Activated T-helper 1 cell treated with anti-CD3 and anti-CD28 coated beads, Interleukin-12 subunit alpha, Interleukin-12 subunit beta, Interleukin-2, Interleukin-4 antibody, amounts not matched to agents 30 ng/mL and 10 ng/mL and 1 ng/mL, durations not matched to agents 14 hours and 24 hours and 36 hours (primary cell): ENCODE data around the gene ALDH16A1. TPM values are rescaled to one million over a fixed set of nuclear protein-coding genes. Genes with fewer than 3 reads are reported as not detected.
A peak's percentile ranks its signal among the peaks of the same experiment; 100 is the strongest.
"Not testable (repeated sequence)": the region's sequence is repeated elsewhere in the genome, so short reads cannot be mapped to it uniquely, and the experiment has no call there.

Experiments used
- DNase-seq: peaks from one replicate; pipeline ENCODE4 v3.0.0; 2021; ENCODE audit warnings: low spot score
- H3K27ac Mint-ChIP-seq: one replicate; pipeline ENCODE4 v1.8.0; 2021; ENCODE audit warnings: mild to moderate bottlenecking, mixed read lengths
- H3K27me3 Mint-ChIP-seq: one replicate; pipeline ENCODE4 v1.8.0; 2022; ENCODE audit warnings: mild to moderate bottlenecking, moderate library complexity, mixed read lengths; ENCODE audit not compliant: insufficient read depth
- H3K36me3 Mint-ChIP-seq: one replicate; pipeline ENCODE4 v1.8.0; 2021; ENCODE audit warnings: low read depth, mixed read lengths
- H3K4me1 Mint-ChIP-seq: one replicate; pipeline ENCODE4 v1.8.0; 2021; ENCODE audit warnings: low read depth, mixed read lengths
- H3K4me3 Mint-ChIP-seq: one replicate; pipeline ENCODE4 v1.8.0; 2021; ENCODE audit warnings: mild to moderate bottlenecking, moderate library complexity, mixed read lengths
- H3K9me3 Mint-ChIP-seq: one replicate; pipeline ENCODE4 v1.8.0; 2021; ENCODE audit warnings: mixed read lengths
- intact Hi-C: fragments of 100-400 bp; cut with micrococcal nuclease; formaldehyde crosslinking; loops from one replicate; pipeline ENCODE4 v1.15.1; 2024
- total RNA-seq: library from RNA; stranded (reverse); gene quantifications from 2 replicates; pipeline ENCODE4 v1.2.3, GENCODE V29; 2022

ALDH16A1 gene
- total RNA-seq, 1 donor from 2014 or later = 23.1 TPM

DNA sequence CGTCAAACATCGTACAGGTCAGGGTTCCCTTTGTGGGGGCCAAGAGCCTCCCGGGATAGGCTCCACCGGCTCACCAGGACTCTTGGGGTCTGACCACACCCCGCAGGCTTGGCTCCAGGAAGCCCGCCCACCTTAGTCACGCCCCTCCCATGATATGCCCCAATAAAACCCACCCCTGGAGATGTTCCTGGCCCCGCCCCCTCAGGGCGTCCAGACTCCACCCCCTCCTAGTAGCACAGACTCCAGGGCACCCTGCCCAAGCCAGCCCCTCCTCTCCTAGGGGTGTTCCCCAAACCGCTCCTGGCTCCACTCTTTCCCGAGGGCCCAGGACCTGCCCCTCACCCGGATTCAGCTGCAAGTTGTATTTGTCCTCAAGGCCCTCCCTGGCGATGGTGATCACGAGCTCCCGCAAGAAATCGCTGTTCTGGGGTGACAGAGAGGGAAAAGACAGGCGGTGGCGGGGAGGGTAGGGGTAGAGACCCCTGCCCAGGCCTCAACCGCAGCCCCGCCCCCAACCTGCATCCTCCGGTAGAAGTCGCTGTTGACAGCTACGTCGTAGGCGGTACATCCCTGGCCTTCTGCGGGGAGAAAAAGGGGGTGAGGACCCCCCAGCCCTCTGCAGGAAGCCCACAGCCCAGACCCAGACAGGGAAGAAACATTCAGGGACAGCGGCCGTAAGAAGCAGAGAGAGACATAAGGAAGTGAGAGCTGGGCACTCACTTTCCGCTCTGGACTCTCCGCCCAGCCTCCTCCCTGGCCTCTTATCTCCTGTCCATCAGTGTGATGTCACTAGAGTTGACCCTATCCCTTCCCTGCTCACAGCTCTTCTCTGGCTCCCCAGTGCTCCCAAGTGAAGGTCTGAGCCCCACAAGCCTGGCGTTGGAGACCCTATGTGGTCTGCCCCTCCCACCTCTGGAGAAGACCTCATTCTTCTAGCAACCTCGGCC lies 5.3 kb upstream of the ALDH16A1 start:
- H3K4me3 Mint-ChIP-seq = no peak overlapping the region
- H3K36me3 Mint-ChIP-seq = peaks cover 36% of the 10 kb centered on the region

DNA sequence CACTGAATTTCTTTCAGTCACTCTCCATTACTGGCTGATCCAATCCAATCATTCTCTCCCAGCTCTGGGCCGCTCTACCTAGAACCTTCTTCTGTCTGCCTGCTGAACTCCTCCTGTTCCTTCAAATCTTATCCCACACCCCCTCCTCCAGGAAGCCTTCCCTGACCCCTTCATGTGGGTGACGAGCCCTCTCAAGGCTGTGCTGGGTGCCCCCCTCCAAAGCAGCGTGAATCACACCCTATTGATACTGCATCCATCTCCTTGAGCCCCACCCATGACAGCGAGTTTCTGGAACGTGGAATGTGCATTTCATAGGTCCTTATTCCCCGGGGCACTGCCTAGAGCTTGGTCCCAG lies 4.6 kb upstream of the ALDH16A1 start:
- DNase-seq = no peak
- H3K4me3 Mint-ChIP-seq = peak overlapping the region; percentile 27
- no peak overlapping the region for H3K27ac Mint-ChIP-seq
- intact Hi-C loops = loop anchor here (10.0 kb wide), 1 partner anchor 184 kb away; no protein-coding TSS in a partner anchor
- peaks cover 51% of the 10 kb centered on the region for H3K4me1 Mint-ChIP-seq
- H3K9me3 Mint-ChIP-seq = no peaks in the 10 kb centered on the region
- H3K27me3 Mint-ChIP-seq = no peaks in the 10 kb centered on the region
- peaks cover 36% of the 10 kb centered on the region for H3K36me3 Mint-ChIP-seq

More for the DNA sequence above, 5.3 kb upstream of the ALDH16A1 start:
- Mint-ChIP-seq H3K27me3 (peaks cover under 1% of the 10 kb centered on the region), H3K4me1 (peaks cover 48% of the 10 kb centered on the region), H3K9me3 (no peaks in the 10 kb centered on the region), H3K27ac (no peak overlapping the region)
- intact Hi-C loops = loop anchor here (10.0 kb wide), 1 partner anchor 183 kb away; no protein-coding TSS in a partner anchor
- no peak for DNase-seq

DNA sequence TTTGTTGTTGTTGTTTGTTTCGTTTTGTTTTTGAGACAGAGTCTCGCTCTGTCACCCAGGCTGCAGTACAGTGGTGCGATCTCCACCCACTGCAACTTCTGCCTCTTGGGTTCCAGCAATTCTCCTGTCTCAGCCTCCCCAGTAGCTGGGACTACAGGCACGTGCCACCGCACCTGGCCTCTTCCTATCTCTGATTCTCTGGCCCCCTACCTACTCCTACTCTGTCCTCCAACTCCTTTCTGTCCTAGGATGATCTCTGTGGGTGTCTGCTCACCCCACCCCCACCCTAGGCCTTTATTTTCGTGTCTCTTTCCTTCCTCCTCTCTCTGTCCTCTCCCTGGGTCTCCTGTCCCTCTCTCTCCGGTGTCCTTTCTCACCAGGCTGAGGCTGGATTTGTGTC lies 2.6 kb upstream of the ALDH16A1 start:
- no peaks in the 10 kb centered on the region for H3K27me3 Mint-ChIP-seq
- DNase-seq = no peak
- peak overlapping the region; percentile 65 for H3K27ac Mint-ChIP-seq
- peak overlapping the region; percentile 96 for H3K4me3 Mint-ChIP-seq
- intact Hi-C loops = loop anchor here (2.0 to 10.0 kb wide), 2 partner anchors 226 to 576 kb away; partner anchors contain the start of genes PPP1R15A and PRMT1
- H3K9me3 Mint-ChIP-seq = no peaks in the 10 kb centered on the region
- H3K36me3 Mint-ChIP-seq = peaks cover 36% of the 10 kb centered on the region
- peaks cover 46% of the 10 kb centered on the region for H3K4me1 Mint-ChIP-seq

DNA sequence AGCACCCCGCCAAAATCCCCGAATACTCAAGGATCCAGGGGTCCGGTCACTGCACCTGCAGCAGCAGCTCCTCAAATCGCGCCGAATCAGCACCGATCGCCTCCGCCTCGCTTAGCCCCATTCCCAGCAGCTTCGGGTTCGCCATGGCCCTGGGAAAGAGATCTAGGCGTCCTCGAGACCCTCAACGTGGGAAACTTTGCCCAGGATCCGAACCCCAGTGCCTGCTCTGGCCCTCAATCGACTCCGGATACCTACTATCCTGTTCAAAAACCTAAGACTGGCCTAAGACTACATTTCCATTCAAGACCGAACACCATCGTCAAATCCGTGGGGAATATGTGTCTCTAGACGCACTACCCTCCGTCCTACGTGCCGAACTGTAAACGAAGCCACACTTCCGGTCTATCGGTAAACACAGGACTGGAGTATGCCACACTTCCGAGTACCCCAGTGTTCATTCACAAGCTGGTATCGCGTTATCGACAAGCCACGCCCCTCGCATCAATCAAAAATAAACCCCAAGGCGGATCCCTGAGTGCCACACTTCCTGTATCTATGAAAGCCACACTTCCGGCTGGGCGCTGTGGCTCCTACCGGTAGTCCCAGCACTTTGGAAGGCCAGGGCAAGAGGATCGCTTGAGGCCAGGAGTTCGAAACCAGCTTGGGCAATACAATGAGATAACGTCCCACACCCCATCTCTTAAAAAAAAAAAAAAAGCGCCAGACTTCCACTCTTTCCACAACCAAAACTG lies 1.4 kb upstream of the ALDH16A1 start, which contains the start of gene PIH1D1:
Gene PIH1D1, minus strand, starts transcription at position 385 of the 752 bp plus-strand sequence. Its CDS starts 240 bp downstream, at position 145.
- intact Hi-C loops = loop anchor here (1.0 to 10.0 kb wide), 4 partner anchors 8 to 577 kb away; partner anchors contain the start of genes AKT1S1, PPP1R15A, PRMT1 and TBC1D17

DNA sequence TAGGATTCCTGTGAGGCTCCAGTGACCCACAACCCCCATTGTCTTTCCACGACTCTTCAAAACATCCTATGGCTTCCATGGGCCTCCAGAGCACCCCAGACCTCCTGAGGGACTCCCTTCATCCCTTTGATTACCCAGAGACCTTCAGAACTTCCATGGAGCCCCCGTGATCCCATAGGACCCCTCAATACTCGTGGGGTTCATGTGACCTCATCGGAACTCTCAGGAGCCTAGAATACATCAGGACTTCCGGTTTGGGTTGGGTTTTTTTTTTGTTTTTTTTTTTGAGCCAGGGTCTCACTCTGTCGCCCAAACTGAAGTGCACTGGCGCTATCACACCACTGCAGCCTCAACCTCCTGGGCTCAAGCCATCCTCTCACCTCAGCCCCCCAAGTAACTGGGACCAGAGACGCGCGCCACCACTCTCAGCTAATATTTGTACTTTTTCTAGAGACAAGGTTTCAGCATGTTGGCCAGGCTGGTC lies 774 bp downstream of the ALDH16A1 start:
- intact Hi-C loops = loop anchor here (1.0 to 10.0 kb wide), 8 partner anchors 16 to 579 kb away; partner anchors contain the start of genes AKT1S1, GYS1, PPP1R15A and RPL13A

More for the DNA sequence above, 1.4 kb upstream of the ALDH16A1 start, which contains the start of gene PIH1D1:
- Mint-ChIP-seq H3K4me3 (peak within 1 kb of the TSS; percentile 96), H3K9me3 (no peaks in the 10 kb centered on the region), H3K27ac (peak within 1 kb of the TSS; percentile 99), H3K4me1 (peaks cover 55% of the 10 kb centered on the region), H3K27me3 (no peaks in the 10 kb centered on the region), H3K36me3 (peaks cover 32% of the 10 kb centered on the region)
- peak; percentile 94 for DNase-seq

DNA sequence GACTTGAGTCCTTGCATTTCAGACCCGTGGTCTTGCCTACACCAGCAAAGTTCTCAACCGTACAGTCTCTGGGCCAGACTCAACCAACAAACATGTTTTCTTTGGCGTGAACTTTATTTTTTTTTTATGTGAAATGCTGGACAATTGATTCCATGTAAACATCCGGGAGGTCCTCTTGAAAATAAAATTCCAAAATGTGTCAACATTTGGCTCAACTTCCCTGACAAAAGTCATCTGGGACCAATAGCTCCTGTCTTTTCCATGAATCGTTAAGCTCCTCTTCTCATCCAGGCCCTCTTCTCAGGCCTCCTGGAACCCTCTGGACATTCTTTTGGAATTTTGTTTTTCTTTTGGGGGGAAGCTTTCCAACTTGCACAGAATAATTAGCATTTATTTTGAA lies 2.7 kb downstream of the ALDH16A1 start:
- intact Hi-C loops = loop anchor here (10.0 kb wide), 1 partner anchor 581 kb away; the partner anchor contains the start of gene PPP1R15A
- H3K36me3 Mint-ChIP-seq = peaks cover 8% of the 10 kb centered on the region
- no peak overlapping the region for H3K27ac Mint-ChIP-seq
- DNase-seq = no peak
- peaks cover 35% of the 10 kb centered on the region for H3K4me1 Mint-ChIP-seq
- H3K27me3 Mint-ChIP-seq = no peaks in the 10 kb centered on the region
- no peaks in the 10 kb centered on the region for H3K9me3 Mint-ChIP-seq
- H3K4me3 Mint-ChIP-seq = peak overlapping the region; percentile 7

More for the DNA sequence above, 774 bp downstream of the ALDH16A1 start:
- H3K27ac Mint-ChIP-seq = peak overlapping the region; percentile 99
- peaks cover 23% of the 10 kb centered on the region for H3K36me3 Mint-ChIP-seq
- H3K9me3 Mint-ChIP-seq = no peaks in the 10 kb centered on the region
- no peak for DNase-seq
- peaks cover 49% of the 10 kb centered on the region for H3K4me1 Mint-ChIP-seq
- H3K4me3 Mint-ChIP-seq = peak overlapping the region; percentile 96
- no peaks in the 10 kb centered on the region for H3K27me3 Mint-ChIP-seq

DNA sequence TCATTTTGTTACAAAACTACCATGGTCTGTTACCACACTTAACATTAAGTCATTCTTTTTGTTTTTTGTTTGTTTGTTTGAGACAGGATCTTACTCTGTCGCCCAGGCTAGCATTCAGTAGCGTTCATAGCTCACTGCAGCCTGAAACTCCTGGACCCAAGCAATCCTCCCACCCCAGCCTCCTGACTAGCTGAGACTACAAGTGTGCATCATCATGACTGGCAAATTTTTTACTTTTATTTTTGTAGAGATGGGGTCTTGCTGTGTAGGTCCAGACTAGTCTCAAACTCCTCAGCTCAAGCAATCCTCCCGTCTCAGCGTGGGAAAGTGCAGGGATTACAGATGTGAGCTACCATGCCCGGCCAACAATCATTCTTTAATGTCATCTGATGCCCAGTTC lies 3.3 kb downstream of the ALDH16A1 start:
- H3K27ac Mint-ChIP-seq = no peak overlapping the region
- H3K4me1 Mint-ChIP-seq = peaks cover 34% of the 10 kb centered on the region
- intact Hi-C loops = loop anchor here (10.0 kb wide), 1 partner anchor 582 kb away; the partner anchor contains the start of gene PPP1R15A
- peaks cover 7% of the 10 kb centered on the region for H3K36me3 Mint-ChIP-seq
- peak overlapping the region; percentile 7 for H3K4me3 Mint-ChIP-seq
- no peak for DNase-seq
- H3K9me3 Mint-ChIP-seq = no peaks in the 10 kb centered on the region
- no peaks in the 10 kb centered on the region for H3K27me3 Mint-ChIP-seq

DNA sequence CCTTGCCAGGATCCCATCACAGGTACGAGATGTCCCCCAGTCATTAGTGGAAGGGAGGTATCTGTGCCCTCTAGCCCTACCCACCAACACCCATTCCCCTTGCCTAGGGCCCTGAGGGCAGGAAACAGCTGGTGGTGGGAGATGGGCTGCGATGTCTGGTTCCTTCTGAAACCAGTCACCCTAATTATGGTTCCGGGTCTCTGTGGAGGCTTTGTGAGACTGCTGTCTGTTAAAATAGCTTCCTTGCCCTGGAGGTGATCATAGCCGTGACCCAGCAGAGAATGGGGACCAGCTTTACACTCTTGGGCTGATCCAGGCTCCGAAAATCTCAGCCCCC lies 5.5 kb downstream of the ALDH16A1 start:
- intact Hi-C loops = loop anchor here (10.0 kb wide), 1 partner anchor 584 kb away; the partner anchor contains the start of gene PPP1R15A
- H3K27me3 Mint-ChIP-seq = no peaks in the 10 kb centered on the region
- DNase-seq = no peak
- no peaks in the 10 kb centered on the region for H3K9me3 Mint-ChIP-seq
- H3K36me3 Mint-ChIP-seq = peaks cover 3% of the 10 kb centered on the region
- peaks cover 22% of the 10 kb centered on the region for H3K4me1 Mint-ChIP-seq
- no peak overlapping the region for H3K27ac Mint-ChIP-seq
- H3K4me3 Mint-ChIP-seq = no peak overlapping the region

DNA sequence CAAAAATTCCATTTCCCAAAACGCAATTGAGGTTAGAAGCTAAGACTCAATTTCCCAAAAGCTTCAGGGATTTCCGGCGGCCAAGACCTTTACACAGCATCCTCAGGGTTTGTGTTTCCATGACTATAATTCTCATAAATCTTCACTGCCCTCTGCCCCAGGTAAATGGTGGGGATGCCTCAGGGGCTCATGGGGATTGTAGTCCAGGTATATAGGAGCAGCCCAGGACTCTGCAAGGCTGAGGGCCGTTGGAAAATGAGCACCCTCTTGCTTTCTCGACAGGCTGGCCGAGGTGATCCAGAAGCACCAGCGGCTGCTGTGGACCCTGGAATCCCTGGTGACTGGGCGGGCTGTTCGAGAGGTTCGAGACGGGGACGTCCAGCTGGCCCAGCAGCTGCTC lies 6.4 kb downstream of the ALDH16A1 start:
- Mint-ChIP-seq H3K9me3 (no peaks in the 10 kb centered on the region), H3K4me3 (no peak overlapping the region), H3K27me3 (no peaks in the 10 kb centered on the region), H3K27ac (no peak overlapping the region), H3K36me3 (peaks cover 3% of the 10 kb centered on the region), H3K4me1 (peaks cover 14% of the 10 kb centered on the region)
- intact Hi-C loops = loop anchor here (10.0 kb wide), 1 partner anchor 585 kb away; the partner anchor contains the start of gene PPP1R15A
- no peak for DNase-seq

DNA sequence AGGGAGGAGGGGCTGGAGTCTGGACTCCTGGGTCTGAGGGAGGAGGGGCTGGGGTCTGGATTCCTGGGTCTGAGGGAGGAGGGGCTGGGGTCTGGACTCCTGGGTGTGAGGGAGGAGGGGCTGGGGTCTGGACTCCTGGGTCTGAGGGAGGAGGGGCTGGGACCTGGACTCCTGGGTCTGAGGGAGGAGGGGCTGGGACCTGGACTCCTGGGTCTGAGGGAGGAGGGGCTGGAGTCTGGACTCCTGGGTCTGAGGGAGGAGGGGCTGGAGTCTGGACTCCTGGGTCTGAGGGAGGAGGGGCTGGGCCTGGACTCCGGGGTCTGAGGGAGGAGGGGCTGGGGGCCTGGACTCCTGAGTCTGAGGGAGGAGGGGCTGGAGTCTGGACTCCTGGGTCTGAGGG lies 8.1 kb downstream of the ALDH16A1 start:
- not testable (repeated sequence) for H3K4me1 Mint-ChIP-seq, H3K36me3 Mint-ChIP-seq

DNA sequence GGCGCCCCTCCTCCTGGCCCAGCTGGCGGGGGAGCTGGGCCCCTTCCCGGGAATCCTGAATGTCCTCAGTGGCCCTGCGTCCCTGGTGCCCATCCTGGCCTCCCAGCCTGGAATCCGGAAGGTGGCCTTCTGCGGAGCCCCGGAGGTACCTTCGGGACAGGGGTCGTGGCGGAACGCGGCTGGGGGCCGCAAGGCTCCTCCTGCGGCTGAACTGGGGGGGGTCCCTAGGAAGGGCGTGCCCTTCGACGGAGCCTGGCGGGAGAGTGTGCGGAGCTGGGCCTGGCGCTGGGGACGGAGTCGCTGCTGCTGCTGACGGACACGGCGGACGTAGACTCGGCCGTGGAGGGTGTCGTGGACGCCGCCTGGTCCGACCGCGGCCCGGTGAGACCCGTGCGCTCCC lies 8.6 kb downstream of the ALDH16A1 start:
- Mint-ChIP-seq H3K27me3 (no peaks in the 10 kb centered on the region), H3K9me3 (no peaks in the 10 kb centered on the region), H3K4me3 (no peak overlapping the region), H3K4me1 (peaks cover 2% of the 10 kb centered on the region), H3K27ac (no peak overlapping the region), H3K36me3 (no peaks in the 10 kb centered on the region)
- no peak for DNase-seq
- intact Hi-C loops = no loop called here

More for the DNA sequence above, 8.1 kb downstream of the ALDH16A1 start:
- DNase-seq, H3K27me3 Mint-ChIP-seq, H3K27ac Mint-ChIP-seq, H3K9me3 Mint-ChIP-seq, H3K4me3 Mint-ChIP-seq, intact Hi-C loops: not testable (repeated sequence)

DNA sequence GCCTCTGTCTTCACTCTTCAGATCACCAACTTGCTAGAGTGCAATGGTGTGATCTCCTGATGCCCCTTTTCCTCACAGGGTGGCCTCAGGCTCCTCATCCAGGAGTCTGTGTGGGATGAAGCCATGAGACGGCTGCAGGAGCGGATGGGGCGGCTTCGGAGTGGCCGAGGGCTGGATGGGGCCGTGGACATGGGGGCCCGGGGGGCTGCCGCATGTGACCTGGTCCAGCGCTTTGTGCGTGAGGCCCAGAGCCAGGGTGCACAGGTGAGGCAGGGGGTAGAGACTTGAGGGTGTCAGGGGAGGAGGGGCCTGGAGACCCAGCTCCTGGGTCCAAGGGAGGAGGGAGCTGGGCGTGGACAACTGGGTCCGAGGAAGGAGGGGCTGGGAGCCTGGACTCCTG lies 9.5 kb downstream of the ALDH16A1 start:
- Mint-ChIP-seq H3K36me3 (no peaks in the 10 kb centered on the region), H3K9me3 (no peaks in the 10 kb centered on the region), H3K4me3 (no peak overlapping the region), H3K27me3 (no peaks in the 10 kb centered on the region), H3K27ac (no peak overlapping the region), H3K4me1 (no peaks in the 10 kb centered on the region)
- intact Hi-C loops = no loop called here
- no peak for DNase-seq
